ENCODE results near the gene NDUFA1.
"Not testable (repeated sequence)": the region's sequence is repeated elsewhere in the genome, so short reads cannot be mapped to it uniquely, and the experiment has no call there.

Gene NDUFA1

GRCh38 chrX:119887721-119888425 is 16.2 kb downstream of the NDUFA1 start:
- no peaks in the 10 kb centered on the region for H3K4me1 ChIP-seq (ENCODE audit: insufficient read depth, poor library complexity, severe bottlenecking)
- DNase-seq (ENCODE audit: low spot score), result peak; percentile 55
- peak overlapping the region; percentile 16 for H3K4me3 ChIP-seq (ENCODE audit: severe bottlenecking)
- peak; percentile 95 for ATAC-seq (ENCODE audit: low read depth)
- no peaks in the 10 kb centered on the region for H3K9me3 ChIP-seq (ENCODE audit: severe bottlenecking)
- H3K27ac ChIP-seq (ENCODE audit: poor library complexity, severe bottlenecking), result no peak overlapping the region
- H3K27me3 ChIP-seq (ENCODE audit: insufficient read depth, poor library complexity, severe bottlenecking), result no peaks in the 10 kb centered on the region
- TF ChIP-seq CTCF (IDR thresholded peaks at IDR 0.05; ENCODE audit: poor library complexity, severe bottlenecking), result peak; percentile 59
- H3K36me3 ChIP-seq (ENCODE audit: low read depth), result no peaks in the 10 kb centered on the region

GRCh38 chrX:119890626-119891025 is 19.0 kb downstream of the NDUFA1 start:
- DNase-seq (ENCODE audit: low spot score); H3K27ac ChIP-seq (ENCODE audit: poor library complexity, severe bottlenecking); ATAC-seq (ENCODE audit: low read depth); H3K27me3 ChIP-seq (ENCODE audit: insufficient read depth, poor library complexity, severe bottlenecking); H3K9me3 ChIP-seq (ENCODE audit: severe bottlenecking); H3K4me3 ChIP-seq (ENCODE audit: severe bottlenecking); H3K4me1 ChIP-seq (ENCODE audit: insufficient read depth, poor library complexity, severe bottlenecking); H3K36me3 ChIP-seq (ENCODE audit: low read depth): not testable (repeated sequence)

GRCh38 chrX:119891961-119892692 is 20.5 kb downstream of the NDUFA1 start:
- not testable (repeated sequence) for DNase-seq (ENCODE audit: low spot score); H3K36me3 ChIP-seq (ENCODE audit: low read depth); H3K4me1 ChIP-seq (ENCODE audit: insufficient read depth, poor library complexity, severe bottlenecking); ATAC-seq (ENCODE audit: low read depth); H3K27me3 ChIP-seq (ENCODE audit: insufficient read depth, poor library complexity, severe bottlenecking); H3K27ac ChIP-seq (ENCODE audit: poor library complexity, severe bottlenecking); H3K4me3 ChIP-seq (ENCODE audit: severe bottlenecking); H3K9me3 ChIP-seq (ENCODE audit: severe bottlenecking)

GRCh38 chrX:119895843-119896326 is 24.3 kb downstream of the NDUFA1 start, which contains the start of gene AKAP14:
Gene AKAP14 (plus strand): TSS chrX:119895893. CDS start chrX:119903224, 7,331 bp downstream.
- Histone ChIP-seq H3K4me1 (ENCODE audit: insufficient read depth, poor library complexity, severe bottlenecking) (no peaks in the 10 kb centered on the region), H3K9me3 (ENCODE audit: severe bottlenecking) (no peaks in the 10 kb centered on the region), H3K4me3 (ENCODE audit: severe bottlenecking) (no peak within 1 kb of the TSS), H3K27me3 (ENCODE audit: insufficient read depth, poor library complexity, severe bottlenecking) (no peaks in the 10 kb centered on the region), H3K36me3 (ENCODE audit: low read depth) (no peaks in the 10 kb centered on the region), H3K27ac (ENCODE audit: poor library complexity, severe bottlenecking) (no peak within 1 kb of the TSS)
- DNase-seq (ENCODE audit: low spot score) (no peak), ATAC-seq (ENCODE audit: low read depth) (no peak)
- TF ChIP-seq CTCF (IDR thresholded peaks at IDR 0.05; ENCODE audit: poor library complexity, severe bottlenecking), result no peak

- ATAC-seq (ENCODE audit: low read depth) (no peak), DNase-seq (ENCODE audit: low spot score) (no peak)
- TF ChIP-seq CTCF (IDR thresholded peaks at IDR 0.05; ENCODE audit: poor library complexity, severe bottlenecking), result no peak
- no peak overlapping the region for H3K4me3 ChIP-seq (ENCODE audit: severe bottlenecking)
- no peaks in the 10 kb centered on the region for H3K4me1 ChIP-seq (ENCODE audit: insufficient read depth, poor library complexity, severe bottlenecking)
- H3K27me3 ChIP-seq (ENCODE audit: insufficient read depth, poor library complexity, severe bottlenecking), result no peaks in the 10 kb centered on the region
- no peaks in the 10 kb centered on the region for H3K9me3 ChIP-seq (ENCODE audit: severe bottlenecking)
- no peak overlapping the region for H3K27ac ChIP-seq (ENCODE audit: poor library complexity, severe bottlenecking)
- H3K36me3 ChIP-seq (ENCODE audit: low read depth), result no peaks in the 10 kb centered on the region
Observed at GRCh38 chrX:119899125-119899524, 27.5 kb downstream of the NDUFA1 start.

Measured in RWPE2 (cell line).